Measurements from ENCODE around the gene MAP4. TPM values are rescaled to one million over a fixed set of nuclear protein-coding genes. Genes with fewer than 3 reads are reported as not detected.

The MAP4 gene
- total RNA-seq, 1 experiment from 2014 or later: 150 TPM

- no TSS peak for BruUV-seq (replicated peaks)
- Mint-ChIP-seq H3K4me1 (ENCODE audit: low read depth, unreplicated experiment) (peaks cover 16% of the 10 kb centered on the region), H3K27me3 (ENCODE audit: unreplicated experiment) (no peaks in the 10 kb centered on the region), H3K36me3 (ENCODE audit: insufficient read depth, unreplicated experiment) (no peaks in the 10 kb centered on the region), H3K27ac (ENCODE audit: unreplicated experiment) (no peak overlapping the region), H3K9me3 (ENCODE audit: low read depth, unreplicated experiment) (no peaks in the 10 kb centered on the region), H3K4me3 (ENCODE audit: low read depth, unreplicated experiment) (no peak overlapping the region)
- no peak for TF ChIP-seq CTCF (IDR thresholded peaks at IDR 0.05; ENCODE audit: unreplicated experiment)
- DNase-seq: no peak
- CTCF ChIA-PET: no interaction called here
- intact Hi-C loops (cut with micrococcal nuclease; ENCODE audit: unreplicated experiment): loop anchor here (10.0 kb wide), 1 partner anchor 69 kb away; no protein-coding TSS in a partner anchor
Measured at GRCh38 chr3:47984075-47984728, 32.0 kb downstream of the MAP4 start.

GRCh38 chr3:47980795-47981194 is 35.4 kb downstream of the MAP4 start:
- intact Hi-C loops (cut with micrococcal nuclease; ENCODE audit: unreplicated experiment): loop anchor here (10.0 kb wide), 1 partner anchor 66 kb away; no protein-coding TSS in a partner anchor
- DNase-seq: no peak
- H3K9me3 Mint-ChIP-seq (ENCODE audit: low read depth, unreplicated experiment): no peaks in the 10 kb centered on the region
- no peaks in the 10 kb centered on the region for H3K36me3 Mint-ChIP-seq (ENCODE audit: insufficient read depth, unreplicated experiment)
- BruUV-seq (replicated peaks): no TSS peak
- H3K27me3 Mint-ChIP-seq (ENCODE audit: unreplicated experiment): no peaks in the 10 kb centered on the region
- no peak for TF ChIP-seq CTCF (IDR thresholded peaks at IDR 0.05; ENCODE audit: unreplicated experiment)
- CTCF ChIA-PET: no interaction called here
- H3K4me1 Mint-ChIP-seq (ENCODE audit: low read depth, unreplicated experiment): peaks cover 14% of the 10 kb centered on the region
- H3K27ac Mint-ChIP-seq (ENCODE audit: unreplicated experiment): no peak overlapping the region
- H3K4me3 Mint-ChIP-seq (ENCODE audit: low read depth, unreplicated experiment): no peak overlapping the region

- CTCF ChIA-PET: no interaction called here
- Mint-ChIP-seq H3K36me3 (ENCODE audit: insufficient read depth, unreplicated experiment) (no peaks in the 10 kb centered on the region), H3K27ac (ENCODE audit: unreplicated experiment) (no peak overlapping the region), H3K4me3 (ENCODE audit: low read depth, unreplicated experiment) (no peak overlapping the region), H3K9me3 (ENCODE audit: low read depth, unreplicated experiment) (no peaks in the 10 kb centered on the region), H3K27me3 (ENCODE audit: unreplicated experiment) (no peaks in the 10 kb centered on the region), H3K4me1 (ENCODE audit: low read depth, unreplicated experiment) (peaks cover 4% of the 10 kb centered on the region)
- no peak for TF ChIP-seq CTCF (IDR thresholded peaks at IDR 0.05; ENCODE audit: unreplicated experiment)
- DNase-seq: no peak
- intact Hi-C loops (cut with micrococcal nuclease; ENCODE audit: unreplicated experiment): no loop called here
- no TSS peak for BruUV-seq (replicated peaks)
Measured at GRCh38 chr3:47979070-47979469, 37.1 kb downstream of the MAP4 start.

GRCh38 chr3:47978386-47978785 is 37.8 kb downstream of the MAP4 start:
- Mint-ChIP-seq H3K9me3 (ENCODE audit: low read depth, unreplicated experiment) (no peaks in the 10 kb centered on the region), H3K4me1 (ENCODE audit: low read depth, unreplicated experiment) (no peaks in the 10 kb centered on the region), H3K27me3 (ENCODE audit: unreplicated experiment) (no peaks in the 10 kb centered on the region), H3K36me3 (ENCODE audit: insufficient read depth, unreplicated experiment) (no peaks in the 10 kb centered on the region), H3K27ac (ENCODE audit: unreplicated experiment) (no peak overlapping the region), H3K4me3 (ENCODE audit: low read depth, unreplicated experiment) (no peak overlapping the region)
- TF ChIP-seq CTCF (IDR thresholded peaks at IDR 0.05; ENCODE audit: unreplicated experiment): no peak
- intact Hi-C loops (cut with micrococcal nuclease; ENCODE audit: unreplicated experiment): no loop called here
- CTCF ChIA-PET: no interaction called here
- no peak for DNase-seq
- BruUV-seq (replicated peaks): no TSS peak

Measured in Calu3 (cell line).